ENCODE measurements around the gene CENPU.

The CENPU gene

DNA sequence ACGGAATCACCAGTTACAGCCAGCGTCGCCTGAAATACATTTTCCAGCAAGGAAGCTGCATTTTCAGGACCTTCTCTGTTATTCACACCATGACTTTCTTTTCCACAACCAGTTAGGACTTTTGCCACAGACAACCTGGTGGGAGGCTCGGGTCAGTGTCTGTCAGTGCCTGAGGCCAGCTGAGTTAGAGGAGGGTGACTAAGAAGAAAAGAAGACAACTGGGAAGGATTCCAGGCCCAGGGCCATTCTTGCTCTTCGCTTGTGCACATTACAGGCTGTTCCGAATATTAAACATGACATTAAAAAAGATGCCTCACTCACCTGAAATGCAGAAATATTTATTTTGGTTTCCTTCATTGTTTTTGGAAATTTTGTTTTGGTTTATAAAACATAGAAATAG is 21.4 kb upstream of the CENPU start:
- ChIA-PET POLR2A (ENCODE audit: low non-redundant PET) (no interaction called here), CTCF (interaction anchor here (0.6 to 1.1 kb wide), 3 partner anchors 9 to 341 kb away, joined by 3 to 6 read pairs (median 6); no protein-coding TSS in a partner anchor)
- peak; percentile 77 for DNase-seq (ENCODE audit: low spot score)
- TF ChIP-seq, protein P1, sequence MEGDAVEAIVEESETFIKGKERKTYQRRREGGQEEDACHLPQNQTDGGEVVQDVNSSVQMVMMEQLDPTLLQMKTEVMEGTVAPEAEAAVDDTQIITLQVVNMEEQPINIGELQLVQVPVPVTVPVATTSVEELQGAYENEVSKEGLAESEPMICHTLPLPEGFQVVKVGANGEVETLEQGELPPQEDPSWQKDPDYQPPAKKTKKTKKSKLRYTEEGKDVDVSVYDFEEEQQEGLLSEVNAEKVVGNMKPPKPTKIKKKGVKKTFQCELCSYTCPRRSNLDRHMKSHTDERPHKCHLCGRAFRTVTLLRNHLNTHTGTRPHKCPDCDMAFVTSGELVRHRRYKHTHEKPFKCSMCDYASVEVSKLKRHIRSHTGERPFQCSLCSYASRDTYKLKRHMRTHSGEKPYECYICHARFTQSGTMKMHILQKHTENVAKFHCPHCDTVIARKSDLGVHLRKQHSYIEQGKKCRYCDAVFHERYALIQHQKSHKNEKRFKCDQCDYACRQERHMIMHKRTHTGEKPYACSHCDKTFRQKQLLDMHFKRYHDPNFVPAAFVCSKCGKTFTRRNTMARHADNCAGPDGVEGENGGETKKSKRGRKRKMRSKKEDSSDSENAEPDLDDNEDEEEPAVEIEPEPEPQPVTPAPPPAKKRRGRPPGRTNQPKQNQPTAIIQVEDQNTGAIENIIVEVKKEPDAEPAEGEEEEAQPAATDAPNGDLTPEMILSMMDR (conservative IDR thresholded peaks at IDR 0.05; ENCODE audit: low read depth) = no peak
- no peak overlapping the region; the same call in 1 of the 2 replicates for H3K27ac ChIP-seq

DNA sequence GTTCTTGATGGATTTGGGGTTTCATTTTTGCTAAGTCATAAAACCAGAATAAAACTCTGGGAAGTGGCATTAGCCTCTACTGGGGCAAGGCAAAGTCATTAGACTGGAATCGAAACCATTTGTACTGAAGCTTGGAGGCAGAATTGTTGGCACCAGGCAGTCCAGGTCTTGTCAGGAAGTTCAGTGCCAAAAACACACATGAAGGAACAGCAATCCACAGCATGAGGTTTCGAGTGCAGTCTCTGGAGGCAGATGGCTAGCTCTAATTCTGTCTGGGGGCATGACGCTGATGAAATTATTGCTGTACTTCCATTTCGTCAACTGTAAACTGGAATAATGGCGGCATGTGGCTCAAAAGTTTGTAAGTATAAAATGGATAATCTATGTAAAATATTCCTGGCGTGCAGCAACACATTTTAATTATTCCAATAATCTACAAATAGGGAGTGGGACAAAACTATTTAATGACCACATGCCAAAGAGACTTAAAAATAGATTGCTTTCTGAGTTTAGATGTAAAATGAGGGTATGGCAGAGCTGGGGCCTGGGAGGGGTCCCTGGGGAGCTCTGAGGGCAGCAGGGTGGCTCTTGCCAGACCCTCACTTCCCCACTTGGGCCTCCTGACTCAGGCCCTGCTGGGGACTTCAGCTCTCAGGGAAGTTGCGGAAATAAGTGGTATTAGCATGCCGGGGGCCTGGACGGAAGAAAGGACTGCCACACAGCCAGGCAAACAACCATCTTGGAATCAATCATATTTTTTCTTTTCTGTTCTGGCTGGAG is 18.8 kb upstream of the CENPU start:
- TF ChIP-seq, protein P1 (conservative IDR thresholded peaks at IDR 0.05; ENCODE audit: low read depth) = no peak
- ChIA-PET POLR2A (ENCODE audit: low non-redundant PET) (interaction anchor here (0.5 kb wide), 1 partner anchor 125 kb away, joined by 3 read pairs; no protein-coding TSS in a partner anchor), CTCF (interaction anchor here (0.6 kb wide), 1 partner anchor 293 kb away, joined by 3 read pairs; no protein-coding TSS in a partner anchor)
- no peak overlapping the region for H3K27ac ChIP-seq
- DNase-seq (ENCODE audit: low spot score) = no peak

DNA sequence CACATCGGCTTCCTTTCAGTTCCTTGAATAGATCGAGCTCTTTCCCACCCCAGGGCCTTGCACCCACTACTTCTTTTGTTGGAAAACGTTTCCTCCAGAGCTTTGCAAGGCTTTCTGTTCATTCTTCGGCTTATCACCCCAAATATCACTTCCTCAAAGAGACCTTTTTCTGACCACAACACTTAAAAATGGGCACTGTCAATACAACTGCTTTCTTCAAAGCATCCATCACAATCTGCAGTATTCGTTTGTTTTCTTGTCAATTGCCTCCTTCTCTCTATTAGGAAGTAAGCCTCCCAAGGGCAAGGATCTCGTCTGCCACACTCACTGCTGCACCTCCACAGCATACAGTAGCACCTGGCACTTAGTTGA is 17.7 kb upstream of the CENPU start:
- no peak overlapping the region for H3K27ac ChIP-seq
- DNase-seq (ENCODE audit: low spot score) = no peak
- ChIA-PET POLR2A (ENCODE audit: low non-redundant PET) (no interaction called here), CTCF (no interaction called here)
- TF ChIP-seq, protein P1 (conservative IDR thresholded peaks at IDR 0.05; ENCODE audit: low read depth) = no peak

DNA sequence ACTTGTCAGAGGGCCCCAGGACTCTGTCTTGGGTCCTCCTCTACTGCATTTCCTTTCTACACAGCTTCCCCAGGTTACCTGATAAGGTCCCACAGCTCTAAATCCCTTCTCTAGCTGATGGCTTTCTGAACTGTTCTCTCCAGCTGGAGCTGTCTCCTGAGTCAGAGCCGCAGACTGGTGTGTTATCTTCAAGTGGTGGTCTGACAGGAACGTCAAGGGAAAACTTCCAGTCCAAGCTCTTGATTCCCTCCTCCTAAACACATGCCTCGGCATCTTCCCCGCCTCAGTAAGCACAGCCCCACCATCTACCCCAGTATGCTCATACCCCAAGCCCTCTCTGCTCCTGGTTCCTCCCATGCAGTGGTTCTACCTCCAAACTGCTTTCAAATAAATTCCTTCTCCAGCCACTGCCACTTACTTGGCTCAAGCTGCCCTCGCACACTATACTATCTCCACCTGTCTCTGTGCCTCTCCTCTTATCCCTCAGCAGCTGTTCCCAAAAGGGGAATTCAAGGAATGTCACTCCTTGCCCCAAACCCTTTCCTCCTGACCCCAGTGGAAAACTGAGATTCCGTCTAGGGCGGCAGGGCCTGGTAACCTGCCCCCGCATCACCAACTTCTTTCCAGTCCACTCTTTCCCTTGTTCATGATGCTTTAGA is 17.2 kb upstream of the CENPU start:
- ChIA-PET POLR2A (ENCODE audit: low non-redundant PET) (no interaction called here), CTCF (interaction anchor here (0.7 kb wide), 1 partner anchor 345 kb away, joined by 3 read pairs; no protein-coding TSS in a partner anchor)
- no peak overlapping the region for H3K27ac ChIP-seq
- no peak for DNase-seq (ENCODE audit: low spot score)
- TF ChIP-seq, protein P1 (conservative IDR thresholded peaks at IDR 0.05; ENCODE audit: low read depth) = no peak

- H3K27ac ChIP-seq = peak overlapping the region; percentile 46
- TF ChIP-seq, protein P1 (conservative IDR thresholded peaks at IDR 0.05; ENCODE audit: low read depth) = no peak
- ChIA-PET POLR2A (ENCODE audit: low non-redundant PET) (no interaction called here), CTCF (interaction anchor here (1.2 kb wide), 1 partner anchor 236 kb away, joined by 5 read pairs; no protein-coding TSS in a partner anchor)
- peak; percentile 38 for DNase-seq (ENCODE audit: low spot score)
Observed at GRCh38 chr4:184748251-184748652, 14.4 kb upstream of the CENPU start.

DNA sequence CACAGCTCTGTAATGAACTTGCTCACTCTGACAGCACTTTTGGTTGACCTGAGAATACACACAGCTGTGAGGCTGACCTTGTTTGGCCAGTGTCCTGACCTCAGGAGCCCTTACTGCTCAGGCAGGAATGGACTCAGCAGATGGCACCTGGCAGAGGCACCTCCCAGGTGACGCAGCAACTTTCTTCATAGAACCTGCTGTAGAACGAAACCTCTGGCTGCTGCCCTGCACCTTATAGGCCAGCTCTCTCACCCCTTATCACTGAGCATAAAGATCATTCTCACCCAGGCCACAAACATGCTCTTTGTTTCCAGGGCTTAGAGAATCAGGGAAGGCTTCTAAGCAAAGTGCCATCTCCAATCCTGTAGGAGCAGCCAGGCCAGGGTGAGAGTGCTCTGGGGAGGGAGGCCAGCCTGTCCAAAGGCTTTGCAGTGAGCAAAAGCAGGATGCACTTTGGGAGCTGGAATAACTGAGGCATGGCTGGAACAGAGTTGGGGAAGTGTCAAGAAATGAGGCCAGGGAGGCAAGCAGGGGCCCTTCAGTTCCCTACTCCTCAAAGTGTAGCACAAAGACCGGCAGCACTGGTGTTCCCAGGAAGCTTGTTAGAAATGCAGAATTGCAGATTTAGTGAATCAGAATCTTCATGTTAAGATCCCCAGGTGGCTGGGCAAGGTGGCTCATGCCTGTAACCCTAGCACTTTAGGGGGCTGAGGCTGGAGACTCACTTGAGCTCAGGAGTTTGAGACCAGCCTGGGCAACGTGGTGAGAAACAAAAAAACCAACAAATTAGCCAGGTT is 13.3 kb upstream of the CENPU start:
- TF ChIP-seq, protein P1 (conservative IDR thresholded peaks at IDR 0.05; ENCODE audit: low read depth) = no peak
- H3K27ac ChIP-seq = peak overlapping the region; percentile 80
- ChIA-PET CTCF (interaction anchor here (0.7 to 1.4 kb wide), 5 partner anchors 8 to 349 kb away, joined by 3 to 6 read pairs (median 5); no protein-coding TSS in a partner anchor), POLR2A (ENCODE audit: low non-redundant PET) (interaction anchor here (0.7 kb wide), 1 partner anchor 900 kb away, joined by 4 read pairs; no protein-coding TSS in a partner anchor)
- DNase-seq (ENCODE audit: low spot score) = no peak

Data from RWPE1 (cell line).